Measurements from ENCODE around the gene C19orf81. TPM values are rescaled to one million over a fixed set of nuclear protein-coding genes. Genes with fewer than 3 reads are reported as not detected.

C19orf81 gene
- total RNA-seq, 1 donor from 2014 or later, result not detected

DNA sequence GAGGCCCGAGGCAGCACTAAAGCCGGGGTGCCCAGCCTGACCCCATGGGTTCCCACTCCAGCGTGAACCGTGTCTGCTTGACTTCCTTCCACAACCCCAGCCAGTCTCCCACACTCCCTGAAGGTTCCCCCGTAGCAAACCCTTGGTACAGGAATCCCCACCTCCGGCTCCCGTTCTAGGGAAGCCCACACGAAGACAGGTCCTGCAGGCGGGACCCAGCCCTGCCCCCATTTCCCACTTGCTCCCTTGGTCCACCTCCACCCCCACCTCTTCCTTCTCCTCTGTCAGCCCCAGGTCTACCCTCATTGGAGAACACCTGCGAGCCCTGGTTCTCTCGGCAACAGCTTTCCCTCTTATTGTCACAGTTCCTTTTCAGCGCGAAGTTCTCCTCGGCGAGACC, 23.9 kb downstream of the C19orf81 start:
- Histone ChIP-seq H4K20me1 (ENCODE audit: insufficient read depth, low read length) (no peaks in the 10 kb centered on the region), H3K4me2 (ENCODE audit: low read length) (no peak overlapping the region), H3K27ac (ENCODE audit: low read depth, low read length) (no peak overlapping the region), H3K36me3 (ENCODE audit: insufficient read depth, low read length) (no peaks in the 10 kb centered on the region), H3K4me1 (ENCODE audit: insufficient read depth, low read length) (no peaks in the 10 kb centered on the region), H3K79me2 (ENCODE audit: insufficient read depth, low read length) (no peaks in the 10 kb centered on the region), H2AFZ (ENCODE audit: low read depth, low read length) (no peak overlapping the region), H3K9me3 (ENCODE audit: insufficient read depth, low read depth, low read length) (no peaks in the 10 kb centered on the region), H3K9ac (ENCODE audit: low read length) (no peak overlapping the region), H3K4me3 (ENCODE audit: insufficient read depth, low read depth, low read length) (no peak overlapping the region), H3K27me3 (ENCODE audit: insufficient read depth, low read length) (peaks cover 10% of the 10 kb centered on the region)
- H3K27me3 Mint-ChIP-seq (ENCODE audit: low read depth, unreplicated experiment), result no peaks in the 10 kb centered on the region
- no peak for TF ChIP-seq EZH2 (IDR thresholded peaks at IDR 0.05; ENCODE audit: insufficient read depth, low read length)
- TF ChIP-seq, protein P1, sequence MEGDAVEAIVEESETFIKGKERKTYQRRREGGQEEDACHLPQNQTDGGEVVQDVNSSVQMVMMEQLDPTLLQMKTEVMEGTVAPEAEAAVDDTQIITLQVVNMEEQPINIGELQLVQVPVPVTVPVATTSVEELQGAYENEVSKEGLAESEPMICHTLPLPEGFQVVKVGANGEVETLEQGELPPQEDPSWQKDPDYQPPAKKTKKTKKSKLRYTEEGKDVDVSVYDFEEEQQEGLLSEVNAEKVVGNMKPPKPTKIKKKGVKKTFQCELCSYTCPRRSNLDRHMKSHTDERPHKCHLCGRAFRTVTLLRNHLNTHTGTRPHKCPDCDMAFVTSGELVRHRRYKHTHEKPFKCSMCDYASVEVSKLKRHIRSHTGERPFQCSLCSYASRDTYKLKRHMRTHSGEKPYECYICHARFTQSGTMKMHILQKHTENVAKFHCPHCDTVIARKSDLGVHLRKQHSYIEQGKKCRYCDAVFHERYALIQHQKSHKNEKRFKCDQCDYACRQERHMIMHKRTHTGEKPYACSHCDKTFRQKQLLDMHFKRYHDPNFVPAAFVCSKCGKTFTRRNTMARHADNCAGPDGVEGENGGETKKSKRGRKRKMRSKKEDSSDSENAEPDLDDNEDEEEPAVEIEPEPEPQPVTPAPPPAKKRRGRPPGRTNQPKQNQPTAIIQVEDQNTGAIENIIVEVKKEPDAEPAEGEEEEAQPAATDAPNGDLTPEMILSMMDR (IDR thresholded peaks at IDR 0.05; ENCODE audit: insufficient read depth, low read depth, low read length), result no peak
- FAIRE-seq, result no peak
- H3K36me3 Mint-ChIP-seq (ENCODE audit: low read depth, unreplicated experiment), result peaks cover 2% of the 10 kb centered on the region
- peaks cover 30% of the 10 kb centered on the region for H3K9me3 Mint-ChIP-seq (ENCODE audit: unreplicated experiment)
- H3K27ac Mint-ChIP-seq (ENCODE audit: unreplicated experiment), result no peak overlapping the region
- DNase-seq (ENCODE audit: low read depth), result no peak
- H3K4me3 Mint-ChIP-seq (ENCODE audit: unreplicated experiment), result no peak overlapping the region
- H3K4me1 Mint-ChIP-seq (ENCODE audit: low read depth, unreplicated experiment), result no peaks in the 10 kb centered on the region

- no peaks in the 10 kb centered on the region for H3K79me2 ChIP-seq (ENCODE audit: insufficient read depth, low read length)
- no peaks in the 10 kb centered on the region for H4K20me1 ChIP-seq (ENCODE audit: insufficient read depth, low read length)
- no peak overlapping the region for H3K4me3 Mint-ChIP-seq (ENCODE audit: unreplicated experiment)
- no peaks in the 10 kb centered on the region for H3K4me1 Mint-ChIP-seq (ENCODE audit: low read depth, unreplicated experiment)
- no peak overlapping the region for H3K9ac ChIP-seq (ENCODE audit: low read length)
- no peak overlapping the region for H2AFZ ChIP-seq (ENCODE audit: low read depth, low read length)
- no peaks in the 10 kb centered on the region for H3K36me3 ChIP-seq (ENCODE audit: insufficient read depth, low read length)
- no peak overlapping the region for H3K27ac Mint-ChIP-seq (ENCODE audit: unreplicated experiment)
- no peak overlapping the region for H3K4me2 ChIP-seq (ENCODE audit: low read length)
- no peak overlapping the region for H3K27ac ChIP-seq (ENCODE audit: low read depth, low read length)
- TF ChIP-seq, protein P1 (IDR thresholded peaks at IDR 0.05; ENCODE audit: insufficient read depth, low read depth, low read length), result no peak
- no peak for TF ChIP-seq EZH2 (IDR thresholded peaks at IDR 0.05; ENCODE audit: insufficient read depth, low read length)
- FAIRE-seq (no peak), DNase-seq (ENCODE audit: low read depth) (no peak)
- no peaks in the 10 kb centered on the region for H3K27me3 Mint-ChIP-seq (ENCODE audit: low read depth, unreplicated experiment)
- no peaks in the 10 kb centered on the region for H3K27me3 ChIP-seq (ENCODE audit: insufficient read depth, low read length)
- H3K9me3 ChIP-seq (ENCODE audit: insufficient read depth, low read depth, low read length), result no peaks in the 10 kb centered on the region
- peaks cover 2% of the 10 kb centered on the region for H3K36me3 Mint-ChIP-seq (ENCODE audit: low read depth, unreplicated experiment)
- no peak overlapping the region for H3K4me3 ChIP-seq (ENCODE audit: insufficient read depth, low read depth, low read length)
- H3K4me1 ChIP-seq (ENCODE audit: insufficient read depth, low read length), result no peaks in the 10 kb centered on the region
- H3K9me3 Mint-ChIP-seq (ENCODE audit: unreplicated experiment), result peaks cover 30% of the 10 kb centered on the region
Measured at GRCh38 chr19:50676625-50677197, 27.5 kb downstream of the C19orf81 start.

GRCh38 chr19:50677636-50678035, 28.4 kb downstream of the C19orf81 start:
- no peaks in the 10 kb centered on the region for H3K27me3 Mint-ChIP-seq (ENCODE audit: low read depth, unreplicated experiment)
- TF ChIP-seq, protein P1 (IDR thresholded peaks at IDR 0.05; ENCODE audit: insufficient read depth, low read depth, low read length), result no peak
- TF ChIP-seq EZH2 (IDR thresholded peaks at IDR 0.05; ENCODE audit: insufficient read depth, low read length), result no peak
- H3K9me3 Mint-ChIP-seq (ENCODE audit: unreplicated experiment), result peaks cover 25% of the 10 kb centered on the region
- Histone ChIP-seq H3K27ac (ENCODE audit: low read depth, low read length) (no peak overlapping the region), H3K4me3 (ENCODE audit: insufficient read depth, low read depth, low read length) (no peak overlapping the region), H3K9me3 (ENCODE audit: insufficient read depth, low read depth, low read length) (no peaks in the 10 kb centered on the region), H3K4me2 (ENCODE audit: low read length) (no peak overlapping the region), H3K36me3 (ENCODE audit: insufficient read depth, low read length) (no peaks in the 10 kb centered on the region), H3K79me2 (ENCODE audit: insufficient read depth, low read length) (no peaks in the 10 kb centered on the region), H4K20me1 (ENCODE audit: insufficient read depth, low read length) (no peaks in the 10 kb centered on the region), H2AFZ (ENCODE audit: low read depth, low read length) (no peak overlapping the region), H3K9ac (ENCODE audit: low read length) (no peak overlapping the region), H3K27me3 (ENCODE audit: insufficient read depth, low read length) (no peaks in the 10 kb centered on the region), H3K4me1 (ENCODE audit: insufficient read depth, low read length) (no peaks in the 10 kb centered on the region)
- H3K36me3 Mint-ChIP-seq (ENCODE audit: low read depth, unreplicated experiment), result peaks cover 2% of the 10 kb centered on the region
- H3K4me1 Mint-ChIP-seq (ENCODE audit: low read depth, unreplicated experiment), result no peaks in the 10 kb centered on the region
- H3K27ac Mint-ChIP-seq (ENCODE audit: unreplicated experiment), result no peak overlapping the region
- H3K4me3 Mint-ChIP-seq (ENCODE audit: unreplicated experiment), result no peak overlapping the region
- DNase-seq (ENCODE audit: low read depth), result no peak
- FAIRE-seq, result no peak
